AG04450 (cell line): ENCODE measurements around the gene PAX7. TPM values are rescaled to one million over a fixed set of nuclear protein-coding genes. Genes with fewer than 3 reads are reported as not detected.

ENCODE experiments used
- CTCF ChIA-PET: fragments of 300-600, 350-600 bp; formaldehyde crosslinking; extraction: SDS; loops from one replicate; lab custom pipeline; 2022; ENCODE audit warnings: antibody characterized with exemption, inconsistent platforms; lab: Charles Lee
- POLR2A ChIA-PET: fragments of 350-600 bp; formaldehyde crosslinking; extraction: SDS; loops from one replicate; lab custom pipeline; 2021; ENCODE audit warnings: antibody characterized with exemption, inconsistent platforms; lab: Yijun Ruan, JAX
- DNase-seq: peaks from one replicate; pipeline ENCODE4 v3.0.0-alpha.2; 2011; ENCODE audit warnings: low read depth, low spot score
- H3K27ac ChIP-seq: one replicate; pipeline ENCODE4 v1.5.1; 2012; ENCODE audit warnings: low read depth, low read length, control low read depth
- H3K27me3 ChIP-seq: one replicate; pipeline ENCODE4 v1.6.0; 2012; ENCODE audit warnings: low read length; ENCODE audit not compliant: control insufficient read depth, insufficient read depth
- H3K4me3 ChIP-seq: 2 replicates; pipeline ENCODE4 v1.5.1; 2011; ENCODE audit warnings: mild to moderate bottlenecking, low read depth, low read length, control low read depth
- H3K9me3 ChIP-seq: 2 replicates; pipeline ENCODE4 v1.5.1; 2012; ENCODE audit warnings: low read length; ENCODE audit not compliant: control insufficient read depth, insufficient read depth
- polyA plus RNA-seq: library from polyadenylated mRNA; depleted of rRNA; stranded (reverse); fragments of >200 nt; gene quantifications from 2 replicates; pipeline ENCODE4 v1.2.3, GENCODE V29; 2011
- TF ChIP-seq, protein P1 (sequence below): IDR thresholded peaks from 2 replicates; pipeline ENCODE4 v1.5.1; 2011; ENCODE audit warnings: low read depth, low read length, control low read depth, inconsistent platforms

The PAX7 gene
- polyA plus RNA-seq, 1 experiment = not detected

- Histone ChIP-seq H3K4me3 (no peak overlapping the region), H3K9me3 (peaks cover 4% of the 10 kb centered on the region; the same call in 1 of the 2 replicates), H3K27ac (no peak overlapping the region), H3K27me3 (peaks cover 89% of the 10 kb centered on the region)
- TF ChIP-seq, protein P1, sequence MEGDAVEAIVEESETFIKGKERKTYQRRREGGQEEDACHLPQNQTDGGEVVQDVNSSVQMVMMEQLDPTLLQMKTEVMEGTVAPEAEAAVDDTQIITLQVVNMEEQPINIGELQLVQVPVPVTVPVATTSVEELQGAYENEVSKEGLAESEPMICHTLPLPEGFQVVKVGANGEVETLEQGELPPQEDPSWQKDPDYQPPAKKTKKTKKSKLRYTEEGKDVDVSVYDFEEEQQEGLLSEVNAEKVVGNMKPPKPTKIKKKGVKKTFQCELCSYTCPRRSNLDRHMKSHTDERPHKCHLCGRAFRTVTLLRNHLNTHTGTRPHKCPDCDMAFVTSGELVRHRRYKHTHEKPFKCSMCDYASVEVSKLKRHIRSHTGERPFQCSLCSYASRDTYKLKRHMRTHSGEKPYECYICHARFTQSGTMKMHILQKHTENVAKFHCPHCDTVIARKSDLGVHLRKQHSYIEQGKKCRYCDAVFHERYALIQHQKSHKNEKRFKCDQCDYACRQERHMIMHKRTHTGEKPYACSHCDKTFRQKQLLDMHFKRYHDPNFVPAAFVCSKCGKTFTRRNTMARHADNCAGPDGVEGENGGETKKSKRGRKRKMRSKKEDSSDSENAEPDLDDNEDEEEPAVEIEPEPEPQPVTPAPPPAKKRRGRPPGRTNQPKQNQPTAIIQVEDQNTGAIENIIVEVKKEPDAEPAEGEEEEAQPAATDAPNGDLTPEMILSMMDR = no peak
- no peak for DNase-seq
- CTCF ChIA-PET = no interaction called here
- POLR2A ChIA-PET = no interaction called here
Observed at GRCh38 chr1:18644973-18645746, 14.5 kb downstream of the PAX7 start.

DNA sequence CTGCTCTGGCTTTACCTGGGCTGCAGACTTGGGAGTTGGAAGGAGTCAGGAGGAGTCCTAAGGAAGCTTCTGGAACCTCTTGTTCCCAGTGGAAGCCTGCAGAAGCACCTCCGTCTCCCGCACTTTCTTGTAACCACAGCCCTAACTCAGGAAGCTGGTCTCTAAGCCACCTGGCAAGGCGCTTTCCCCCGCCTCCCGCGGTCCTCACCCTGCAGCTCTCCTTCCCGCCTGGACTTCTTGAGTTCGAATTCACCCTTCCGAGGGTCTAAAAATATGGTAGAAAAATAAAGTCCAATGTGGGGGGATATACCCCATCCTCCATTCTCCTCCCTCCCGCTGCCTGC lies 15.1 kb downstream of the PAX7 start:
- POLR2A ChIA-PET = no interaction called here
- H3K27me3 ChIP-seq = peaks cover 85% of the 10 kb centered on the region
- CTCF ChIA-PET = no interaction called here
- H3K27ac ChIP-seq = no peak overlapping the region
- H3K4me3 ChIP-seq = no peak overlapping the region
- peaks cover 4% of the 10 kb centered on the region; the same call in 1 of the 2 replicates for H3K9me3 ChIP-seq
- TF ChIP-seq, protein P1 = no peak
- no peak for DNase-seq

DNA sequence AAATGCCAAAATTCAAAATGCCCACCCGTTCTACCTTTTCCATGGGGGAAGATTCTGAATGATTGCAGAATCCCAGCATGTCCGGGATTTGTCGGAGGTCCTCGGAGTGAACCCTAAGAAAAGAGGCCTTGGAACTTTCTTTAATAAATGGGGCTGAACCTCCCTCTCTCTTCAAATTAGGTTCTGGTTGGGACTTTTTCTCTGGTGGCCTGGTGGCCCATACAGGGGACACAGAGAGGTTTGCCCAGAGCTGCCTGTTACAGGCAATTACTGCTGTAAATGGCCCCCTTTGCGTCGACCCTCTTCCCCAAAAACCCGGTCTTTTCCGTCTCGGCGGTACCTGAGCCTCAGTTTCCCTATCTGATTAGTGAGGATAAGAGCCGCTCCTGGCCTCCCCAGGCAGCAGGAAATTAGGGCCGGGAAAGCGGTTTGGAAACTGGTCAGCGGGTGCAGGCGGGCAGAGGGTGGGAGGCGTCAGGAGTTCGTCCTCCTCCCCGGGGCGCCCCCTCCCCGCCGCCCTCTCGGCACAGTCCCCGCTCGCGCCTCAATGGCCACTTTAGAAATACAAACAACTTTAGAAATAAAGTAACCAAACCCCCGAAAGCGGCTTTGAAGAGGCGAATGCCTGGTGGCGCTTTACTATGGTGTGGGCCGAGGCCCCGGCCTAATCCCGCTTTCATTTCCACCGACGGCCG lies 15.6 kb downstream of the PAX7 start:
- ChIA-PET POLR2A (no interaction called here), CTCF (no interaction called here)
- H3K27ac ChIP-seq = no peak overlapping the region
- no peak overlapping the region for H3K4me3 ChIP-seq
- peaks cover 2% of the 10 kb centered on the region; the same call in 1 of the 2 replicates for H3K9me3 ChIP-seq
- TF ChIP-seq, protein P1 = no peak
- no peak for DNase-seq
- H3K27me3 ChIP-seq = peaks cover 80% of the 10 kb centered on the region

GRCh38 chr1:18646786-18647410 lies 16.3 kb downstream of the PAX7 start:
- CTCF ChIA-PET = no interaction called here
- H3K27ac ChIP-seq = no peak overlapping the region
- TF ChIP-seq, protein P1 = no peak
- peaks cover 76% of the 10 kb centered on the region for H3K27me3 ChIP-seq
- no peak for DNase-seq
- POLR2A ChIA-PET = no interaction called here
- no peaks in the 10 kb centered on the region; the same call in 1 of the 2 replicates for H3K9me3 ChIP-seq
- no peak overlapping the region for H3K4me3 ChIP-seq

- H3K27me3 ChIP-seq = peaks cover 77% of the 10 kb centered on the region
- H3K4me3 ChIP-seq = no peak overlapping the region
- no peaks in the 10 kb centered on the region; the same call in 1 of the 2 replicates for H3K9me3 ChIP-seq
- TF ChIP-seq, protein P1 = no peak
- no peak for DNase-seq
- H3K27ac ChIP-seq = no peak overlapping the region
- ChIA-PET CTCF (no interaction called here), POLR2A (no interaction called here)
Observed at GRCh38 chr1:18647681-18648214, 17.1 kb downstream of the PAX7 start.
